Transverse colon (tissue), 4 donors: Measurements from ENCODE around the gene TFCP2L1. TPM values are rescaled to one million over a fixed set of nuclear protein-coding genes. Genes with fewer than 3 reads are reported as not detected.

Experiments used
- DNase-seq: peaks from one replicate; pipeline ENCODE4 v3.0.0-alpha.2; 2019
- H3K27ac ChIP-seq, 4 donors: fragments of 200-600 bp; sonication (generic); 2 replicates each; pipeline ENCODE4 v1.5.1; 2016 to 2018; ENCODE audit warnings: inconsistent platforms in 4 of 4
- H3K27me3 ChIP-seq: fragments of 200-600 bp; sonication (generic); 2 replicates; pipeline ENCODE4 v1.5.1; 2017; ENCODE audit warnings: inconsistent platforms
- H3K36me3 ChIP-seq, 4 donors: fragments of 200-600 bp; sonication (generic); 2 replicates each; pipeline ENCODE4 v1.5.1; 2017 to 2019; ENCODE audit warnings: inconsistent platforms in 4 of 4
- H3K4me1 ChIP-seq, 4 donors: fragments of 200-600 bp; sonication (generic); 2 replicates each; pipeline ENCODE4 v1.5.1; 2017 to 2020; ENCODE audit warnings: inconsistent platforms in 4 of 4
- H3K4me3 ChIP-seq, 4 donors: fragments of 200-600 bp; sonication (generic); 1 replicate in 1 of 4; 2 replicates in 3 of 4; pipeline versions ENCODE4 v1.5.1 to v1.6.1; 2017 to 2019; ENCODE audit warnings: inconsistent platforms in 4 of 4
- H3K9me3 ChIP-seq, 2 donors: fragments of 200-600 bp; sonication (generic); 2 replicates each; pipeline ENCODE4 v1.5.1; 2017 to 2019; ENCODE audit warnings: inconsistent platforms in 2 of 2
- CTCF ChIP-seq, 5 experiments: fragments of 200-600 bp in 3 of 5; fragments of 450-650 bp in 2 of 5; sonication (generic) in 3 of 5; IDR thresholded peaks; 1 replicate in 2 of 5; 2 replicates in 3 of 5; pipeline ENCODE4 v1.5.1; 2016 to 2017; ENCODE audit warnings: antibody characterized with exemption in 5 of 5, inconsistent platforms in 3 of 5, mild to moderate bottlenecking in 2 of 5, moderate library complexity in 1 of 5
- EP300 ChIP-seq: sonication (generic); formaldehyde crosslinking; IDR thresholded peaks from one replicate; pipeline ENCODE4 v1.6.1; 2017; ENCODE audit warnings: antibody characterized with exemption, low read depth
- POLR2A ChIP-seq: fragments of 450-650 bp; IDR thresholded peaks from one replicate; pipeline ENCODE4 v1.6.1; 2016; ENCODE audit warnings: antibody characterized with exemption, mild to moderate bottlenecking, moderate library complexity
- POLR2AphosphoS5 ChIP-seq, 3 donors: sonication (generic); formaldehyde crosslinking; IDR thresholded peaks; one replicate each; pipeline ENCODE4 v1.6.1; 2016; ENCODE audit warnings: antibody characterized with exemption in 3 of 3
- WGBS, 2 donors: methylation state at CpG; one replicate each; pipeline ENCODE4 v1.1.5; 2018; ENCODE audit warnings: low coverage in 1 of 2; 5-methylcytosine and 5-hydroxymethylcytosine counted together
- in situ Hi-C, 4 donors: fragments of 200-750 bp; cut with MboI; loops; one replicate each; pipeline versions ENCODE4 v1.15.0 to v1.15.1; 2017; ENCODE audit warnings: low sequenced_read_pairs in 3 of 4, low pct_ligation_motif_present in 1 of 4, low pct_unique_long_range_greater_than_20kb in 1 of 4
- intact Hi-C: fragments of 100-400 bp; cut with DNase I; formaldehyde crosslinking; loops from one replicate; pipeline ENCODE4 v1.15.1; 2023; ENCODE audit warnings: low total_unique reads
- total RNA-seq, 4 donors: library from RNA; depleted of rRNA; stranded (reverse); fragments of >200 nt; gene quantifications; one replicate each; pipeline ENCODE4 v1.1.0, GENCODE V29; 2016

The TFCP2L1 gene
- total RNA-seq, 4 donors from 2014 or later = 52.7 to 167 (median 146) TPM

GRCh38 chr2:121285926-121286325 is 924 bp upstream of the TFCP2L1 start:
- no peak overlapping the region for H3K4me3 ChIP-seq
- no peaks in the 10 kb centered on the region for H3K9me3 ChIP-seq
- no peaks in the 10 kb centered on the region for H3K36me3 ChIP-seq
- 89 to 92% methylated on average over 2 to 3 of the region's 3 CpGs for WGBS, 2 donors
- TF ChIP-seq POLR2A = no peak
- no peak for TF ChIP-seq EP300
- DNase-seq = no peak
- in situ Hi-C loops = no loop called here
- H3K27ac ChIP-seq = no peak overlapping the region
- H3K4me1 ChIP-seq = peaks cover 0 to 26% (median 15%) of the 10 kb centered on the region in 4 donors
- intact Hi-C loops = no loop called here
- peaks cover 34% of the 10 kb centered on the region for H3K27me3 ChIP-seq

GRCh38 chr2:121283670-121284462 is 1.1 kb downstream of the TFCP2L1 start:
- Histone ChIP-seq H3K4me3 (peak overlapping the region; percentile 57 to 80 (median 72)), H3K36me3 (no peaks in the 10 kb centered on the region), H3K27ac (peak overlapping the region; percentile 88 to 96 (median 93)), H3K27me3 (peaks cover 34% of the 10 kb centered on the region), H3K9me3 (no peaks in the 10 kb centered on the region), H3K4me1 (peaks cover 0 to 33% (median 15%) of the 10 kb centered on the region in 4 donors)
- 32 to 39% methylated on average over 9 to 12 of the region's 12 CpGs for WGBS, 2 donors
- no peak for DNase-seq
- in situ Hi-C loops (no loop called here), intact Hi-C loops (no loop called here)
- TF ChIP-seq POLR2A = no peak
- TF ChIP-seq POLR2AphosphoS5 (IDR thresholded peaks at IDR 0.05) = no peak
- TF ChIP-seq CTCF (IDR thresholded peaks at IDR 0.05) = no peak
- no peak for TF ChIP-seq EP300

- H3K4me3 ChIP-seq = peak overlapping the region in 3 of 4 donors; percentile 71 to 80 (median 73)
These were observed 2.1 kb downstream of the TFCP2L1 start for GRCh38 chr2:121282800-121283385.

GRCh38 chr2:121281694-121282093 is 3.3 kb downstream of the TFCP2L1 start:
- intact Hi-C loops = no loop called here
- Histone ChIP-seq H3K27ac (peak overlapping the region; percentile 88 to 96 (median 93)), H3K36me3 (no peaks in the 10 kb centered on the region), H3K9me3 (no peaks in the 10 kb centered on the region), H3K27me3 (peaks cover 34% of the 10 kb centered on the region), H3K4me3 (peak overlapping the region in 2 of 4 donors; percentile 20 to 80), H3K4me1 (peaks cover 0 to 35% (median 15%) of the 10 kb centered on the region in 4 donors)
- 29 to 43% methylated on average over 4 to 7 of the region's 7 CpGs for WGBS, 2 donors
- TF ChIP-seq POLR2AphosphoS5 (IDR thresholded peaks at IDR 0.05) = no peak
- no peak for TF ChIP-seq EP300
- TF ChIP-seq POLR2A = no peak
- no peak for TF ChIP-seq CTCF (IDR thresholded peaks at IDR 0.05)
- in situ Hi-C loops = no loop called here
- no peak for DNase-seq

More at GRCh38 chr2:121282800-121283385, 2.1 kb downstream of the TFCP2L1 start:
- intact Hi-C loops = no loop called here
- peaks cover 34% of the 10 kb centered on the region for H3K27me3 ChIP-seq
- DNase-seq = peak; percentile 74
- peaks cover 0 to 35% (median 15%) of the 10 kb centered on the region in 4 donors for H3K4me1 ChIP-seq
- no peaks in the 10 kb centered on the region for H3K9me3 ChIP-seq
- no peaks in the 10 kb centered on the region for H3K36me3 ChIP-seq
- in situ Hi-C loops = no loop called here
- TF ChIP-seq CTCF (IDR thresholded peaks at IDR 0.05) (peak in 1 of 5 experiments; percentile 9), POLR2AphosphoS5 (IDR thresholded peaks at IDR 0.05) (peak in 1 of 3 donors; percentile 52), POLR2A (peak; percentile 56), EP300 (no peak)
- H3K27ac ChIP-seq = peak overlapping the region; percentile 88 to 96 (median 93)
- 34 to 56% methylated on average over 4 to 13 of the region's 13 CpGs for WGBS, 2 donors
